A549 (cell line): ENCODE data around the gene SH3D21. TPM values are rescaled to one million over a fixed set of nuclear protein-coding genes. Genes with fewer than 3 reads are reported as not detected.

ENCODE experiments used
- ATAC-seq, 2 experiments: fragments of 200-7000 bp in 1 of 2; fragments of >200 bp in 1 of 2; cut with Nextera tagmentation in 1 of 2; cut with Tn5 transposase in 1 of 2; 3 replicates each; pipeline versions ENCODE4 v1.8.0 to v1.9.1; 2018 to 2020; ENCODE audit warnings: mild to moderate bottlenecking in 1 of 2, moderate library complexity in 1 of 2
- CTCF ChIA-PET: fragments of 300-600 bp; sonication (Branson Sonifier 250); formaldehyde crosslinking; extraction: SDS; loops from one replicate; lab custom pipeline; 2021; ENCODE audit warnings: antibody characterized with exemption, inconsistent platforms; lab: Yijun Ruan, JAX
- POLR2A ChIA-PET: fragments of 350-600 bp; formaldehyde crosslinking; extraction: SDS; loops from one replicate; lab custom pipeline; 2021; ENCODE audit warnings: antibody characterized with exemption, inconsistent platforms; lab: Yijun Ruan, JAX
- DNase-seq, 2 experiments: peaks; one replicate each; pipeline versions ENCODE4 v3.0.0 to v3.0.0-alpha.2; 2011 to 2016; ENCODE audit warnings: low read depth in 1 of 2, low spot score in 1 of 2
- FAIRE-seq: peaks from 2 replicates; lab custom pipeline; 2011; peaks lifted over from hg19 to GRCh38; lab: Jason Lieb, UNC
- H3K27ac ChIP-seq, 2 experiments: fragments of >200 bp; sonication (Bioruptor Twin); formaldehyde crosslinking; 3 replicates each; pipeline ENCODE4 v1.5.1; 2016 to 2017
- H3K4me1 ChIP-seq: fragments of >200 bp; sonication (Bioruptor Twin); formaldehyde crosslinking; 3 replicates; pipeline ENCODE4 v1.6.1; 2016
- H3K4me2 ChIP-seq: fragments of >200 bp; sonication (Bioruptor Twin); formaldehyde crosslinking; 3 replicates; pipeline ENCODE4 v1.6.1; 2016
- H3K4me3 ChIP-seq: fragments of >200 bp; sonication (Bioruptor Twin); formaldehyde crosslinking; 3 replicates; pipeline ENCODE4 v1.5.1; 2016
- H3K9me3 ChIP-seq: fragments of >200 bp; sonication (Bioruptor Twin); formaldehyde crosslinking; 3 replicates; pipeline ENCODE4 v1.6.1; 2016
- CBX2 ChIP-seq: fragments of 200-600 bp; sonication (generic); IDR thresholded peaks from 2 replicates; pipeline ENCODE4 v1.6.1; 2016; ENCODE audit warnings: low read depth, mild to moderate bottlenecking, borderline replicate concordance
- EHF ChIP-seq: fragments of 250-450 bp; sonication (Bioruptor Pico); IDR thresholded peaks from 2 replicates; pipeline ENCODE4 v1.5.0; 2020; ENCODE audit warnings: mild to moderate bottlenecking
- EHMT2 ChIP-seq: fragments of 200-600 bp; sonication (generic); IDR thresholded peaks from 2 replicates; pipeline ENCODE4 v1.6.1; 2016; ENCODE audit warnings: antibody characterized with exemption, low read depth, mild to moderate bottlenecking, moderate library complexity
- FOXS1 ChIP-seq: fragments of 250-450 bp; sonication (Bioruptor Pico); IDR thresholded peaks from 2 replicates; pipeline ENCODE4 v1.5.0; 2020; ENCODE audit warnings: mild to moderate bottlenecking, moderate library complexity
- HEYL ChIP-seq: fragments of 250-450 bp; sonication (Bioruptor Pico); IDR thresholded peaks from 2 replicates; pipeline ENCODE4 v1.8.0; 2021; ENCODE audit warnings: mild to moderate bottlenecking, moderate library complexity
- HOXA7 ChIP-seq: fragments of 250-450 bp; sonication (Bioruptor Pico); IDR thresholded peaks from 2 replicates; pipeline ENCODE4 v1.5.0; 2020; ENCODE audit warnings: mild to moderate bottlenecking, moderate library complexity
- HOXB5 ChIP-seq: fragments of 250-450 bp; sonication (Bioruptor Pico); IDR thresholded peaks from 2 replicates; pipeline ENCODE4 v1.5.0; 2020; ENCODE audit warnings: mild to moderate bottlenecking, moderate library complexity
- JUNB ChIP-seq: fragments of >200 bp; sonication (Bioruptor Twin); formaldehyde crosslinking; IDR thresholded peaks from 2 replicates; pipeline ENCODE4 v1.6.1; 2016
- MAZ ChIP-seq: fragments of 150-350 bp; IDR thresholded peaks from 2 replicates; pipeline ENCODE4 v1.6.1; 2014; ENCODE audit warnings: antibody characterized with exemption, low read depth, low read length, borderline replicate concordance
- NFE2L2 ChIP-seq: fragments of 150-350 bp; conservative IDR thresholded peaks from 2 replicates; pipeline ENCODE4 v1.6.1; 2014; ENCODE audit warnings: low read length
- NPAS2 ChIP-seq: fragments of 250-450 bp; sonication (Bioruptor Pico); IDR thresholded peaks from 2 replicates; pipeline ENCODE4 v1.8.0; 2022; ENCODE audit warnings: mild to moderate bottlenecking, moderate library complexity, borderline replicate concordance
- NR3C1 ChIP-seq: fragments of >200 bp; sonication (Bioruptor Twin); formaldehyde crosslinking; IDR thresholded peaks from 3 replicates; pipeline ENCODE4 v1.6.1; 2017
- PHF8 ChIP-seq: fragments of 200-600 bp; sonication (generic); IDR thresholded peaks from 2 replicates; pipeline ENCODE4 v1.6.1; 2016; ENCODE audit warnings: low read depth, mild to moderate bottlenecking, antibody characterized with exemption, moderate library complexity, borderline replicate concordance
- POLR2AphosphoS2 ChIP-seq: conservative IDR thresholded peaks from 2 replicates; pipeline ENCODE4 v1.6.1; 2012; ENCODE audit warnings: low read length, improper control_type of control experiment, inconsistent platforms
- RAD21 ChIP-seq, 2 experiments: fragments of >200 bp in 1 of 2; sonication (Bioruptor Twin) in 1 of 2; formaldehyde crosslinking in 1 of 2; IDR thresholded peaks in 1 of 2; conservative IDR thresholded peaks in 1 of 2; 2 replicates in 1 of 2; 3 replicates in 1 of 2; pipeline ENCODE4 v1.6.1; 2012 to 2018; ENCODE audit warnings: inconsistent platforms in 1 of 2
- RARB ChIP-seq: fragments of 250-450 bp; sonication (Bioruptor Pico); IDR thresholded peaks from 2 replicates; pipeline ENCODE4 v1.8.0; 2021; ENCODE audit warnings: mild to moderate bottlenecking, moderate library complexity
- RCOR1 ChIP-seq: fragments of 150-350 bp; IDR thresholded peaks from 2 replicates; pipeline ENCODE4 v1.6.1; 2014; ENCODE audit warnings: antibody characterized with exemption, low read length, low read depth
- SREBF2 ChIP-seq: fragments of 450-650 bp; IDR thresholded peaks from 2 replicates; pipeline ENCODE4 v1.6.1; 2014; ENCODE audit warnings: mild to moderate bottlenecking, moderate library complexity
- ZFP36 ChIP-seq: fragments of 450-650 bp; IDR thresholded peaks from 2 replicates; pipeline ENCODE4 v1.6.1; 2014; ENCODE audit warnings: borderline replicate concordance; ENCODE audit not compliant: partially characterized antibody
- ZSCAN20 ChIP-seq: fragments of 250-450 bp; sonication (Bioruptor Pico); IDR thresholded peaks from 2 replicates; pipeline ENCODE4 v1.8.0; 2022; ENCODE audit warnings: mild to moderate bottlenecking, moderate library complexity
- WGBS: methylation state at CpG from one replicate; pipeline ENCODE4 v1.1.6; 2017; ENCODE audit errors: missing lambda C conversion rate; 5-methylcytosine and 5-hydroxymethylcytosine counted together
- polyA plus RNA-seq, 4 experiments: library from polyadenylated mRNA; depleted of rRNA in 3 of 4; stranded (reverse); fragments of >200 nt; fragmentation: RNase III in 1 of 4; extraction: RNeasy Plus Mini Kit Qiagen cat#74134 plus additional on column Dnase treatment in 1 of 4; gene quantifications; 2 replicates in 3 of 4; 3 replicates in 1 of 4; pipeline ENCODE4 v1.2.3, GENCODE V29; 2011 to 2017
- TF ChIP-seq, protein P1 (sequence below): fragments of >200 bp; sonication (Bioruptor Twin); formaldehyde crosslinking; IDR thresholded peaks from 2 replicates; pipeline ENCODE4 v1.6.1; 2016
- TF ChIP-seq, protein P2 (sequence below): fragments of 150-350 bp; IDR thresholded peaks from 2 replicates; pipeline ENCODE4 v1.6.1; 2014; ENCODE audit warnings: low read depth, mild to moderate bottlenecking, low read length
- TF ChIP-seq, protein P3 (sequence below): fragments of 250-450 bp; sonication (Bioruptor Pico); IDR thresholded peaks from 2 replicates; pipeline ENCODE4 v1.5.0; 2021; ENCODE audit warnings: mild to moderate bottlenecking, moderate library complexity, borderline replicate concordance
- TF ChIP-seq, protein P4 (sequence below): IDR thresholded peaks from 2 replicates; pipeline ENCODE4 v1.6.1; 2012

SH3D21 gene
- polyA plus RNA-seq, 2 of the 4 experiments (the other 2 are of a cell fraction), result 0.41 to 1.1 TPM

DNA sequence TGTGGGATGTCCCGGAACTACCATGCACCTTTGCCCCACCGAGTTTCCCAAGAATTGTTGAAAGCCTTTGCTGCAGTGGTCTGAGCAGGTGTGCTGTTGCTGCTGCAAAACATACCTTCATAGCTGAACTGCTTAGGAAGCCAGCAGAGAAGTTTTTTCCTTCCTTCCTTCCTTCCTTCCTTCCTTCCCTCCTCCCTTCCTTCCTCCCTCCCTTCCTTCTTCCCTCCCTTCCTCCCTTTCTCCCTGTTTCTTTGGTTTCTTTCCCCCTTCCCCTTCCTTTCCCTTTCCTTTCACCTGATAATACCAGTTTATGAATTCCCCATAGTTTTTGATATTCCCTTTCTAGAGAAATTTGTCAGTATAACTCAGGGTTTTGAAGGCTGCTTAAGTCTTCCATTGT lies 10.8 kb upstream of the SH3D21 start:
- no peak for FAIRE-seq
- Histone ChIP-seq H3K4me1 (peaks cover 25% of the 10 kb centered on the region), H3K27ac (no peak overlapping the region), H3K4me2 (no peak overlapping the region), H3K9me3 (no peaks in the 10 kb centered on the region), H3K4me3 (no peak overlapping the region)
- no peak for TF ChIP-seq JUNB
- TF ChIP-seq, protein P1, sequence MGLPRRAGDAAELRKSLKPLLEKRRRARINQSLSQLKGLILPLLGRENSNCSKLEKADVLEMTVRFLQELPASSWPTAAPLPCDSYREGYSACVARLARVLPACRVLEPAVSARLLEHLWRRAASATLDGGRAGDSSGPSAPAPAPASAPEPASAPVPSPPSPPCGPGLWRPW, result no peak
- TF ChIP-seq CBX2, result no peak
- no peak for TF ChIP-seq HOXB5 (CRISPR knock-in tag)
- TF ChIP-seq EHF (CRISPR knock-in tag), result no peak
- no peak for TF ChIP-seq NPAS2 (CRISPR knock-in tag)
- no peak for TF ChIP-seq FOXS1 (CRISPR knock-in tag)
- TF ChIP-seq RCOR1, result no peak
- no peak for TF ChIP-seq POLR2AphosphoS2
- TF ChIP-seq PHF8, result no peak
- no peak for TF ChIP-seq SREBF2
- TF ChIP-seq ZSCAN20 (CRISPR knock-in tag), result no peak
- TF ChIP-seq RAD21 (conservative IDR thresholded peaks at IDR 0.05 in 1 of 2, IDR thresholded peaks at IDR 0.05 in 1 of 2), result no peak
- TF ChIP-seq NR3C1, result no peak
- ChIA-PET POLR2A (no interaction called here), CTCF (interaction anchor here (1.2 kb wide), 1 partner anchor 146 kb away, joined by 3 read pairs; the partner anchor contains the start of gene TRAPPC3)
- 92% methylated on average over 2 of the region's 2 CpGs for WGBS
- ATAC-seq, result no peak
- DNase-seq, result no peak

DNA sequence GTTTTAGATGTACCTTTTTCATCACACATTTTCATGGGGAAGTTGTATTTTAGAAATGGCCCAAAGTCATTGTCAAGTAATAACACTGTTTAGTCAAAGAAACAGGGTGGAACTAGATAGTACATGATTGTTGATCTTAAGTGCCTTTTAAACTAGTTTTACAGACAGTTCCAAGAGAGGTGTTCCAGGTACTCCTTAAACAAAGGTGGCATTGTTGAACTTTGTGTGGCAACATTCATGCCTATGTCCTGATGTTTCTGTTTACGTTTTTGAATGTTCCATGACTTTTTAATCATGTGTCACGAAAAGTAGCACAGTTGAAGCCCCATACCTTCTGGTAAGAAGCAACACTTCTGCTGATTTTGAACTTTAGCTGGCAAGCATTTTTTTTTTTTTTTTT lies 9.1 kb upstream of the SH3D21 start:
- Histone ChIP-seq H3K9me3 (no peaks in the 10 kb centered on the region), H3K27ac (no peak overlapping the region), H3K4me3 (no peak overlapping the region), H3K4me2 (no peak overlapping the region), H3K4me1 (peaks cover 28% of the 10 kb centered on the region)
- ATAC-seq (no peak), FAIRE-seq (no peak), DNase-seq (no peak)
- CTCF ChIA-PET, result interaction anchor here (1.2 to 1.7 kb wide), 2 partner anchors 12 to 147 kb away, joined by 3 to 6 read pairs; no protein-coding TSS in a partner anchor
- TF ChIP-seq, protein P2, sequence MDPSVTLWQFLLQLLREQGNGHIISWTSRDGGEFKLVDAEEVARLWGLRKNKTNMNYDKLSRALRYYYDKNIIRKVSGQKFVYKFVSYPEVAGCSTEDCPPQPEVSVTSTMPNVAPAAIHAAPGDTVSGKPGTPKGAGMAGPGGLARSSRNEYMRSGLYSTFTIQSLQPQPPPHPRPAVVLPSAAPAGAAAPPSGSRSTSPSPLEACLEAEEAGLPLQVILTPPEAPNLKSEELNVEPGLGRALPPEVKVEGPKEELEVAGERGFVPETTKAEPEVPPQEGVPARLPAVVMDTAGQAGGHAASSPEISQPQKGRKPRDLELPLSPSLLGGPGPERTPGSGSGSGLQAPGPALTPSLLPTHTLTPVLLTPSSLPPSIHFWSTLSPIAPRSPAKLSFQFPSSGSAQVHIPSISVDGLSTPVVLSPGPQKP, result no peak
- TF ChIP-seq, protein P3, sequence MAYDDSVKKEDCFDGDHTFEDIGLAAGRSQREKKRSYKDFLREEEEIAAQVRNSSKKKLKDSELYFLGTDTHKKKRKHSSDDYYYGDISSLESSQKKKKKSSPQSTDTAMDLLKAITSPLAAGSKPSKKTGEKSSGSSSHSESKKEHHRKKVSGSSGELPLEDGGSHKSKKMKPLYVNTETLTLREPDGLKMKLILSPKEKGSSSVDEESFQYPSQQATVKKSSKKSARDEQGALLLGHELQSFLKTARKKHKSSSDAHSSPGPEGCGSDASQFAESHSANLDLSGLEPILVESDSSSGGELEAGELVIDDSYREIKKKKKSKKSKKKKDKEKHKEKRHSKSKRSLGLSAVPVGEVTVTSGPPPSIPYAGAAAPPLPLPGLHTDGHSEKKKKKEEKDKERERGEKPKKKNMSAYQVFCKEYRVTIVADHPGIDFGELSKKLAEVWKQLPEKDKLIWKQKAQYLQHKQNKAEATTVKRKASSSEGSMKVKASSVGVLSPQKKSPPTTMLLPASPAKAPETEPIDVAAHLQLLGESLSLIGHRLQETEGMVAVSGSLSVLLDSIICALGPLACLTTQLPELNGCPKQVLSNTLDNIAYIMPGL, result no peak
- TF ChIP-seq, protein P4, sequence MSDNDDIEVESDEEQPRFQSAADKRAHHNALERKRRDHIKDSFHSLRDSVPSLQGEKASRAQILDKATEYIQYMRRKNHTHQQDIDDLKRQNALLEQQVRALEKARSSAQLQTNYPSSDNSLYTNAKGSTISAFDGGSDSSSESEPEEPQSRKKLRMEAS, result no peak
- TF ChIP-seq RARB (no peak), EHMT2 (no peak), EHF (CRISPR knock-in tag) (no peak)
- 88% methylated on average over 2 of the region's 2 CpGs for WGBS
- POLR2A ChIA-PET, result no interaction called here

DNA sequence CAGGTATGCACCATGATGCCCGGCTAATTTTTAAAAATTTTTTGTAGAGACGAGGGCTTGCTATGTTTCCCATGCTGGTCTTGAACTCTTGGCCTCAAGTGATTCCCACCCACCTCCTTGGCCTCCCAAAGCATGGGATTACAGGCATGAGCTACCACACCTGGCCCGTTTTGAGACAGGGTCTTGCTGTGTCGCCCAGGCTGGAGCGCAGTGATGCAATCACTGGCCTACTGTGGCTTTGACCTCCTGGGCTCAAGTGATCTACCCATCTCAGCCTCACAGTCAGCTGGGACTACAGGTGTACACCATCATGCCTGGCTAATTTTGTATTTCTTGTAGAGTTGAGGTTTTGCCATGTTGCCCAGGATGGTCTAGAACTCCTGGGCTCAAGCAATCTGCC lies 7.5 kb upstream of the SH3D21 start:
- FAIRE-seq (no peak), DNase-seq (no peak), ATAC-seq (no peak)
- Histone ChIP-seq H3K4me2 (no peak overlapping the region), H3K4me3 (no peak overlapping the region), H3K4me1 (peaks cover 28% of the 10 kb centered on the region), H3K9me3 (no peaks in the 10 kb centered on the region), H3K27ac (no peak overlapping the region)
- ChIA-PET CTCF (interaction anchor here (0.8 to 1.3 kb wide), 4 partner anchors 9 to 139 kb away, joined by 3 to 4 read pairs (median 3); no protein-coding TSS in a partner anchor), POLR2A (no interaction called here)
- 92% methylated on average over 4 of the region's 5 CpGs for WGBS
- TF ChIP-seq HOXA7 (CRISPR knock-in tag) (no peak), ZFP36 (no peak), HEYL (CRISPR knock-in tag) (no peak), MAZ (no peak), HOXB5 (CRISPR knock-in tag) (no peak), NFE2L2 (no peak)
- TF ChIP-seq, protein P3, result no peak
